GM10248 (cell line): ENCODE data around the gene OR6B2.

Source experiments
- CTCF ChIA-PET: fragments of 300-600 bp; sonication (Branson Sonifier 250); formaldehyde crosslinking; extraction: SDS; loops from one replicate; lab custom pipeline; 2021; ENCODE audit warnings: antibody characterized with exemption; lab: Yijun Ruan, JAX
- POLR2A ChIA-PET: fragments of 350-650 bp; sonication (Branson Sonifier 250); formaldehyde crosslinking; extraction: SDS; loops from one replicate; lab custom pipeline; 2020; ENCODE audit warnings: antibody characterized with exemption; lab: Yijun Ruan, JAX
- DNase-seq: peaks from one replicate; pipeline ENCODE4 v3.0.0; 2012; ENCODE audit errors: extremely low spot score
- TF ChIP-seq, protein P1 (sequence below): IDR thresholded peaks from 2 replicates; pipeline ENCODE4 v1.5.1; 2012; ENCODE audit warnings: mild to moderate bottlenecking, low read depth; ENCODE audit errors: extremely low read depth, missing control alignments, control extremely low read depth

The OR6B2 gene

DNA sequence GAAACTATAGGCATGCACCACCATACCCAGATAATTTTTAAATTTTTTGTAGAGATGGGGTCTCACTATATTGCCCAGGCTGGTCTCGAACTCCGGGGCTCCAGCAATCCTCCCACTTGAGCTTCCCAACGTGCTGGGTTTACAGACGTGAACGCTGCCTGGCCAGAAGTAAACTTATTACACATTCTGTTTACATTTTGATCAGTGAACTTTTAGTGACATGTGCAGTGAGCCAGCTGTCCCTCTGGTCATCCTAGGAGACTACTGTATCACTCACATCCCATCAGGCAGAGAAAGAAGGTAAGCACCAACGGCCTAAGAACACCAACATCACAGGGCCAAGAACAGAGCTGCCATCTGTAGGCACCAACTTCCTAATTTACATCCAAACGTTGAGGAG is 27.2 kb downstream of the OR6B2 start:
- ChIA-PET CTCF (interaction anchor here (1.2 to 2.4 kb wide), 3 partner anchors 11 to 19 kb away, joined by 3 to 12 read pairs (median 10); no protein-coding TSS in a partner anchor), POLR2A (no interaction called here)
- DNase-seq = no peak
- TF ChIP-seq, protein P1, sequence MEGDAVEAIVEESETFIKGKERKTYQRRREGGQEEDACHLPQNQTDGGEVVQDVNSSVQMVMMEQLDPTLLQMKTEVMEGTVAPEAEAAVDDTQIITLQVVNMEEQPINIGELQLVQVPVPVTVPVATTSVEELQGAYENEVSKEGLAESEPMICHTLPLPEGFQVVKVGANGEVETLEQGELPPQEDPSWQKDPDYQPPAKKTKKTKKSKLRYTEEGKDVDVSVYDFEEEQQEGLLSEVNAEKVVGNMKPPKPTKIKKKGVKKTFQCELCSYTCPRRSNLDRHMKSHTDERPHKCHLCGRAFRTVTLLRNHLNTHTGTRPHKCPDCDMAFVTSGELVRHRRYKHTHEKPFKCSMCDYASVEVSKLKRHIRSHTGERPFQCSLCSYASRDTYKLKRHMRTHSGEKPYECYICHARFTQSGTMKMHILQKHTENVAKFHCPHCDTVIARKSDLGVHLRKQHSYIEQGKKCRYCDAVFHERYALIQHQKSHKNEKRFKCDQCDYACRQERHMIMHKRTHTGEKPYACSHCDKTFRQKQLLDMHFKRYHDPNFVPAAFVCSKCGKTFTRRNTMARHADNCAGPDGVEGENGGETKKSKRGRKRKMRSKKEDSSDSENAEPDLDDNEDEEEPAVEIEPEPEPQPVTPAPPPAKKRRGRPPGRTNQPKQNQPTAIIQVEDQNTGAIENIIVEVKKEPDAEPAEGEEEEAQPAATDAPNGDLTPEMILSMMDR = no peak

GRCh38 chr2:240000671-240001070 is 29.6 kb downstream of the OR6B2 start:
- TF ChIP-seq, protein P1 = no peak
- CTCF ChIA-PET = interaction anchor here (1.2 to 3.0 kb wide), 2 partner anchors 9 to 21 kb away, joined by 4 to 18 read pairs; no protein-coding TSS in a partner anchor
- DNase-seq = no peak
- POLR2A ChIA-PET = no interaction called here

- CTCF ChIA-PET = interaction anchor here (1.0 to 1.6 kb wide), 3 partner anchors 11 to 24 kb away, joined by 3 to 4 read pairs (median 3); no protein-coding TSS in a partner anchor
- POLR2A ChIA-PET = no interaction called here
These were observed 32.4 kb downstream of the OR6B2 start for GRCh38 chr2:239997686-239998409.

GRCh38 chr2:239994086-239994485 is 36.1 kb downstream of the OR6B2 start:
- CTCF ChIA-PET = interaction anchor here (1.0 to 2.5 kb wide), 5 partner anchors 10 to 26 kb away, joined by 3 to 6 read pairs (median 4); no protein-coding TSS in a partner anchor

More at GRCh38 chr2:239997686-239998409, 32.4 kb downstream of the OR6B2 start:
- TF ChIP-seq, protein P1 = no peak
- no peak for DNase-seq

GRCh38 chr2:239993291-239993690 is 36.9 kb downstream of the OR6B2 start:
- TF ChIP-seq, protein P1 = no peak
- CTCF ChIA-PET = interaction anchor here (1.0 to 4.9 kb wide), 8 partner anchors 9 to 111 kb away, joined by 3 to 33 read pairs (median 4); no protein-coding TSS in a partner anchor
- POLR2A ChIA-PET = no interaction called here
- no peak for DNase-seq

More at GRCh38 chr2:239994086-239994485, 36.1 kb downstream of the OR6B2 start:
- no peak for DNase-seq
- POLR2A ChIA-PET = no interaction called here
- TF ChIP-seq, protein P1 = no peak

- ChIA-PET POLR2A (no interaction called here), CTCF (interaction anchor here (0.8 to 4.9 kb wide), 24 partner anchors 8 to 969 kb away, joined by 3 to 45 read pairs (median 4); partner anchors contain the start of gene NDUFA10)
- DNase-seq = peak; percentile 48
- TF ChIP-seq, protein P1 = peak; percentile 72
These were observed 38.4 kb downstream of the OR6B2 start for GRCh38 chr2:239991689-239992314.
